ENCODE measurements around the gene IL17RC.

IL17RC gene

GRCh38 chr3:9951598-9951961 is 34.7 kb downstream of the IL17RC start:
- H3K9ac ChIP-seq (ENCODE audit: low read depth, low read length): peak overlapping the region; percentile 29; the same call in 1 of the 2 replicates
- DNase-seq: no peak
- peaks cover 14% of the 10 kb centered on the region for H3K4me1 ChIP-seq (ENCODE audit: insufficient read depth, low read length)
- H3K4me2 ChIP-seq (ENCODE audit: insufficient read depth, low read length): peak overlapping the region; percentile 71
- no peak overlapping the region for H3K27ac ChIP-seq (ENCODE audit: low read length)
- no peaks in the 10 kb centered on the region for H3K9me3 ChIP-seq (ENCODE audit: insufficient read depth, low read length, severe bottlenecking)
- no peaks in the 10 kb centered on the region for H3K36me3 ChIP-seq (ENCODE audit: insufficient read depth, low read length)
- TF ChIP-seq, protein P1, sequence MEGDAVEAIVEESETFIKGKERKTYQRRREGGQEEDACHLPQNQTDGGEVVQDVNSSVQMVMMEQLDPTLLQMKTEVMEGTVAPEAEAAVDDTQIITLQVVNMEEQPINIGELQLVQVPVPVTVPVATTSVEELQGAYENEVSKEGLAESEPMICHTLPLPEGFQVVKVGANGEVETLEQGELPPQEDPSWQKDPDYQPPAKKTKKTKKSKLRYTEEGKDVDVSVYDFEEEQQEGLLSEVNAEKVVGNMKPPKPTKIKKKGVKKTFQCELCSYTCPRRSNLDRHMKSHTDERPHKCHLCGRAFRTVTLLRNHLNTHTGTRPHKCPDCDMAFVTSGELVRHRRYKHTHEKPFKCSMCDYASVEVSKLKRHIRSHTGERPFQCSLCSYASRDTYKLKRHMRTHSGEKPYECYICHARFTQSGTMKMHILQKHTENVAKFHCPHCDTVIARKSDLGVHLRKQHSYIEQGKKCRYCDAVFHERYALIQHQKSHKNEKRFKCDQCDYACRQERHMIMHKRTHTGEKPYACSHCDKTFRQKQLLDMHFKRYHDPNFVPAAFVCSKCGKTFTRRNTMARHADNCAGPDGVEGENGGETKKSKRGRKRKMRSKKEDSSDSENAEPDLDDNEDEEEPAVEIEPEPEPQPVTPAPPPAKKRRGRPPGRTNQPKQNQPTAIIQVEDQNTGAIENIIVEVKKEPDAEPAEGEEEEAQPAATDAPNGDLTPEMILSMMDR (IDR thresholded peaks at IDR 0.05; ENCODE audit: borderline replicate concordance, extremely low read depth, low read length, poor library complexity, severe bottlenecking): no peak
- no peak for TF ChIP-seq EZH2 (IDR thresholded peaks at IDR 0.05; ENCODE audit: borderline replicate concordance, low read depth, low read length, severe bottlenecking)
- H4K20me1 ChIP-seq (ENCODE audit: insufficient read depth, low read length): no peaks in the 10 kb centered on the region
- peak overlapping the region in 1 of 2 experiments; percentile 49; a peak in 2 of 4 replicates for H3K4me3 ChIP-seq (ENCODE audit: low read depth in 1 of 2, low read length in 2 of 2)
- peaks cover 13% of the 10 kb centered on the region for H3K27me3 ChIP-seq (ENCODE audit: insufficient read depth, low read length, poor library complexity)
- ATAC-seq (ENCODE audit: insufficient read depth, low read depth): no peak
- H3K79me2 ChIP-seq (ENCODE audit: insufficient read depth, low read length): no peaks in the 10 kb centered on the region
- peak overlapping the region; percentile 25; the same call in 1 of the 2 replicates for H2AFZ ChIP-seq (ENCODE audit: low read depth, low read length)

DNA sequence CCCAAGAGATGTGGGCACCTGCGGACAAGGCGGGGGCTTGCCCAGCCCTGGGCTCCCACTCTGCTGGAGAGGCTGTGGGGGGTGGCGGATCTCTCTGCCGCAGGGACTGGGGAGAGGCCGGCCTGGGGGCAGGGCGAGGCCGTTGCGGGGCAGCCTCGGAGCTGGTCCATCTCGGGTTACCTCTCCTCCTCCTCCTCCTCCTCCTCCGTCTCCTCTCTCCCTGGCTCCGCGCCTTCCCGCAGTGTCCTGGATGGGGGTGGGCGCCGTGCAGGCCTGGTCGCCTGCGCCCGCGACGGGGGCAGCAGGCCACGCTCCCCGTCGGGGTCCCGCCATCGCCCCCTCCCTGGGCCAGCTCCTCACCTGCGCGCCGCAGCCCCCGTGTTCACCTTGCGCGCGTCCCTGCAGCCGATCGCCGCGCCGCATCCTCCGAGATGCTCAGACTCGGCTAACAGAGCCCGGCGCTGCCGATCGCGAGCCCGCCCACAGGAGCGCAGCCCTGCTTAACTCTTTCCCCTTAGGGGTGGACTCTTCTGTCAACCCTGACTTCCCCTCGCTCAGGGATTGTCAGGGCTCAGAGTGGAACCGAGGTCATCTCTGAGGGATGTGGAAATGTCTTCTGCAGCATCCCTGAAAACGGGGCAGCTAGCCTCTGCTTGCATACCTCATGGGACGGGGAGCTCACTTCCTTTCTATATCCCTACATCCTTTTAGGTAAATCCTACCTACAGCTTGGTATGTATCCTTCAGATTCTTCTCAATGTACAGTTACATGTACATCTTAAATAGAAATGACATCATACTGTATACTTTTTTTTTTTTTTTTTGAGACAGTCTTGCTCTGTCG is 35.3 kb downstream of the IL17RC start, which contains the start of gene PRRT3:
Gene PRRT3 (minus strand): TSS at position 447 of the 844 bp plus-strand sequence. CDS start 2,293 bp downstream, outside the sequence.
- Histone ChIP-seq H3K4me3 (ENCODE audit: low read depth in 1 of 2, low read length in 2 of 2) (peak within 1 kb of the TSS in 1 of 2 experiments; percentile 49; a peak in 2 of 4 replicates), H3K4me2 (ENCODE audit: insufficient read depth, low read length) (peak within 1 kb of the TSS; percentile 71), H3K9ac (ENCODE audit: low read depth, low read length) (peak within 1 kb of the TSS; percentile 29; the same call in 1 of the 2 replicates), H2AFZ (ENCODE audit: low read depth, low read length) (peak within 1 kb of the TSS; percentile 52), H3K36me3 (ENCODE audit: insufficient read depth, low read length) (no peaks in the 10 kb centered on the region), H3K79me2 (ENCODE audit: insufficient read depth, low read length) (no peaks in the 10 kb centered on the region), H3K4me1 (ENCODE audit: insufficient read depth, low read length) (peaks cover 14% of the 10 kb centered on the region), H3K27ac (ENCODE audit: low read length) (no peak within 1 kb of the TSS), H3K27me3 (ENCODE audit: insufficient read depth, low read length, poor library complexity) (peaks cover 13% of the 10 kb centered on the region), H3K9me3 (ENCODE audit: insufficient read depth, low read length, severe bottlenecking) (no peaks in the 10 kb centered on the region), H4K20me1 (ENCODE audit: insufficient read depth, low read length) (no peaks in the 10 kb centered on the region)
- peak; percentile 90 for ATAC-seq (ENCODE audit: insufficient read depth, low read depth)
- TF ChIP-seq, protein P1 (IDR thresholded peaks at IDR 0.05; ENCODE audit: borderline replicate concordance, extremely low read depth, low read length, poor library complexity, severe bottlenecking): no peak
- no peak for TF ChIP-seq EZH2 (IDR thresholded peaks at IDR 0.05; ENCODE audit: borderline replicate concordance, low read depth, low read length, severe bottlenecking)
- peak; percentile 52 for DNase-seq

DNA sequence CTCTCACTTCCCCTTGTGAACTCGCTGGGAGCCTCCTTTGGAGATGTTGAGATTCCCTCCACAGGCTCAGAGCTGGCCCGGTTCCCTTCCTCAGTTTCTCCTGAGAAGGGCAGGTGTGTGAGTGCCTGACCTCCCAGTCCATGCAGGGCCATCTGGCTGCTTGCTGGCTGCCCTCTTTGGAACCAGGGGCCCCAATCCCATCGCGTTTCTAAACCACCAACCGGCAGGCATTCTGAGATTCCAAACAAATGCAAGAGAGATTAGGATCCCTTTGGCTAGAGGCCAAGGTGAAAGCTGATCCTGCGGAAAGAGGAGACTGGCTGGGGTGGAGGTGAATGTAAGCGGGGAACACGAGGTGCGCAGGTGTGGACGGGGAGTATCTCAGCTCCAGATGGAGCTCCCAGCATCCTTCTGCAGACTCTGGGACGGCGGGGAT is 38.2 kb downstream of the IL17RC start:
- no peak overlapping the region for H3K4me2 ChIP-seq (ENCODE audit: insufficient read depth, low read length)
- ATAC-seq (ENCODE audit: insufficient read depth, low read depth) (no peak), DNase-seq (no peak)
- H3K9me3 ChIP-seq (ENCODE audit: insufficient read depth, low read length, severe bottlenecking): no peaks in the 10 kb centered on the region
- H3K27ac ChIP-seq (ENCODE audit: low read length): no peak overlapping the region
- H3K27me3 ChIP-seq (ENCODE audit: insufficient read depth, low read length, poor library complexity): peaks cover 13% of the 10 kb centered on the region
- H4K20me1 ChIP-seq (ENCODE audit: insufficient read depth, low read length): no peaks in the 10 kb centered on the region
- H3K4me1 ChIP-seq (ENCODE audit: insufficient read depth, low read length): peaks cover 14% of the 10 kb centered on the region
- no peak for TF ChIP-seq EZH2 (IDR thresholded peaks at IDR 0.05; ENCODE audit: borderline replicate concordance, low read depth, low read length, severe bottlenecking)
- TF ChIP-seq, protein P1 (IDR thresholded peaks at IDR 0.05; ENCODE audit: borderline replicate concordance, extremely low read depth, low read length, poor library complexity, severe bottlenecking): no peak
- H2AFZ ChIP-seq (ENCODE audit: low read depth, low read length): no peak overlapping the region
- no peaks in the 10 kb centered on the region for H3K79me2 ChIP-seq (ENCODE audit: insufficient read depth, low read length)
- H3K4me3 ChIP-seq (ENCODE audit: low read depth in 1 of 2, low read length in 2 of 2): no peak overlapping the region
- H3K9ac ChIP-seq (ENCODE audit: low read depth, low read length): no peak overlapping the region
- no peaks in the 10 kb centered on the region for H3K36me3 ChIP-seq (ENCODE audit: insufficient read depth, low read length)
